ENCODE results near the gene KNOP1.

GRCh38 chr16:19701091-19701490 is 16.9 kb downstream of the KNOP1 start:
- TF ChIP-seq CTCF (conservative IDR thresholded peaks at IDR 0.05; ENCODE audit: low read depth, low read length): no peak
- TF ChIP-seq, protein P1, sequence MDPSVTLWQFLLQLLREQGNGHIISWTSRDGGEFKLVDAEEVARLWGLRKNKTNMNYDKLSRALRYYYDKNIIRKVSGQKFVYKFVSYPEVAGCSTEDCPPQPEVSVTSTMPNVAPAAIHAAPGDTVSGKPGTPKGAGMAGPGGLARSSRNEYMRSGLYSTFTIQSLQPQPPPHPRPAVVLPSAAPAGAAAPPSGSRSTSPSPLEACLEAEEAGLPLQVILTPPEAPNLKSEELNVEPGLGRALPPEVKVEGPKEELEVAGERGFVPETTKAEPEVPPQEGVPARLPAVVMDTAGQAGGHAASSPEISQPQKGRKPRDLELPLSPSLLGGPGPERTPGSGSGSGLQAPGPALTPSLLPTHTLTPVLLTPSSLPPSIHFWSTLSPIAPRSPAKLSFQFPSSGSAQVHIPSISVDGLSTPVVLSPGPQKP (IDR thresholded peaks at IDR 0.05; ENCODE audit: borderline replicate concordance, low read depth, low read length): no peak
- no peak for TF ChIP-seq USF2 (IDR thresholded peaks at IDR 0.05; ENCODE audit: low read depth, low read length)
- TF ChIP-seq POLR2A (IDR thresholded peaks at IDR 0.05; ENCODE audit: low read depth, low read length): no peak
- TF ChIP-seq FOS (IDR thresholded peaks at IDR 0.05; ENCODE audit: low read depth, low read length): no peak
- no peak for TF ChIP-seq CHD1 (IDR thresholded peaks at IDR 0.05; ENCODE audit: low read depth, low read length)
- TF ChIP-seq SMC3 (IDR thresholded peaks at IDR 0.05; ENCODE audit: low read depth, low read length): no peak
- no peak for TF ChIP-seq RFX5 (IDR thresholded peaks at IDR 0.05; ENCODE audit: low read depth, low read length)
- no peak for TF ChIP-seq NFE2L2 (IDR thresholded peaks at IDR 0.05; ENCODE audit: low read depth, low read length)
- no peak for TF ChIP-seq RAD21 (IDR thresholded peaks at IDR 0.05; ENCODE audit: low read length)
- TF ChIP-seq CEBPB (IDR thresholded peaks at IDR 0.05; ENCODE audit: low read depth, low read length): no peak
